HL-60 (cell line): ENCODE measurements around the gene CLEC4M.
"Not testable (repeated sequence)": the region's sequence is repeated elsewhere in the genome, so short reads cannot be mapped to it uniquely, and the experiment has no call there.

Experiments used
- DNase-seq, 2 experiments: peaks; one replicate each; pipeline ENCODE4 v3.0.0-alpha.2; 2010 to 2020; ENCODE audit warnings: low read depth in 1 of 2, low spot score in 1 of 2
- H3K27ac ChIP-seq: fragments of 250-450 bp; sonication (Bioruptor Pico); replicated peaks from 2 replicates; pipeline ENCODE4 v1.5.1; 2020; ENCODE audit warnings: mild to moderate bottlenecking, moderate library complexity
- H3K27me3 ChIP-seq: fragments of 250-450 bp; sonication (Bioruptor Pico); 2 replicates; pipeline ENCODE4 v1.5.1; 2021; ENCODE audit warnings: mild to moderate bottlenecking, moderate library complexity; ENCODE audit not compliant: insufficient read depth, poor library complexity, severe bottlenecking
- H3K4me3 ChIP-seq: replicated peaks from 2 replicates; pipeline ENCODE4 v1.5.1; 2011; ENCODE audit warnings: mild to moderate bottlenecking, control low read depth, low read length; ENCODE audit not compliant: insufficient read depth
- CTCF ChIP-seq: IDR thresholded peaks from one replicate; pipeline ENCODE4 v1.5.1; 2011; ENCODE audit warnings: low read length, control low read depth, inconsistent platforms; ENCODE audit not compliant: insufficient read depth
- GABPA ChIP-seq: IDR thresholded peaks from 2 replicates; pipeline ENCODE4 v1.6.1; 2012; ENCODE audit warnings: low read depth
- POLR2AphosphoS5 ChIP-seq: IDR thresholded peaks from 2 replicates; pipeline ENCODE4 v1.6.1; 2012; ENCODE audit warnings: low read depth
- SPI1 ChIP-seq: IDR thresholded peaks from 2 replicates; pipeline ENCODE4 v1.6.1; 2012; ENCODE audit warnings: low read depth, mild to moderate bottlenecking, borderline replicate concordance
- TF ChIP-seq, protein P1 (sequence below): IDR thresholded peaks from 2 replicates; pipeline ENCODE4 v1.6.1; 2012; ENCODE audit warnings: low read depth; ENCODE audit not compliant: insufficient replicate concordance

CLEC4M gene

GRCh38 chr19:7744199-7744786, 18.8 kb upstream of the CLEC4M start:
- H3K27me3 ChIP-seq: no peaks in the 10 kb centered on the region
- no peak overlapping the region for H3K4me3 ChIP-seq
- no peak for DNase-seq
- no peak overlapping the region for H3K27ac ChIP-seq
- TF ChIP-seq POLR2AphosphoS5 (no peak), SPI1 (no peak), GABPA (no peak), CTCF (no peak)
- TF ChIP-seq, protein P1, sequence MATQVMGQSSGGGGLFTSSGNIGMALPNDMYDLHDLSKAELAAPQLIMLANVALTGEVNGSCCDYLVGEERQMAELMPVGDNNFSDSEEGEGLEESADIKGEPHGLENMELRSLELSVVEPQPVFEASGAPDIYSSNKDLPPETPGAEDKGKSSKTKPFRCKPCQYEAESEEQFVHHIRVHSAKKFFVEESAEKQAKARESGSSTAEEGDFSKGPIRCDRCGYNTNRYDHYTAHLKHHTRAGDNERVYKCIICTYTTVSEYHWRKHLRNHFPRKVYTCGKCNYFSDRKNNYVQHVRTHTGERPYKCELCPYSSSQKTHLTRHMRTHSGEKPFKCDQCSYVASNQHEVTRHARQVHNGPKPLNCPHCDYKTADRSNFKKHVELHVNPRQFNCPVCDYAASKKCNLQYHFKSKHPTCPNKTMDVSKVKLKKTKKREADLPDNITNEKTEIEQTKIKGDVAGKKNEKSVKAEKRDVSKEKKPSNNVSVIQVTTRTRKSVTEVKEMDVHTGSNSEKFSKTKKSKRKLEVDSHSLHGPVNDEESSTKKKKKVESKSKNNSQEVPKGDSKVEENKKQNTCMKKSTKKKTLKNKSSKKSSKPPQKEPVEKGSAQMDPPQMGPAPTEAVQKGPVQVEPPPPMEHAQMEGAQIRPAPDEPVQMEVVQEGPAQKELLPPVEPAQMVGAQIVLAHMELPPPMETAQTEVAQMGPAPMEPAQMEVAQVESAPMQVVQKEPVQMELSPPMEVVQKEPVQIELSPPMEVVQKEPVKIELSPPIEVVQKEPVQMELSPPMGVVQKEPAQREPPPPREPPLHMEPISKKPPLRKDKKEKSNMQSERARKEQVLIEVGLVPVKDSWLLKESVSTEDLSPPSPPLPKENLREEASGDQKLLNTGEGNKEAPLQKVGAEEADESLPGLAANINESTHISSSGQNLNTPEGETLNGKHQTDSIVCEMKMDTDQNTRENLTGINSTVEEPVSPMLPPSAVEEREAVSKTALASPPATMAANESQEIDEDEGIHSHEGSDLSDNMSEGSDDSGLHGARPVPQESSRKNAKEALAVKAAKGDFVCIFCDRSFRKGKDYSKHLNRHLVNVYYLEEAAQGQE: no peak

DNA sequence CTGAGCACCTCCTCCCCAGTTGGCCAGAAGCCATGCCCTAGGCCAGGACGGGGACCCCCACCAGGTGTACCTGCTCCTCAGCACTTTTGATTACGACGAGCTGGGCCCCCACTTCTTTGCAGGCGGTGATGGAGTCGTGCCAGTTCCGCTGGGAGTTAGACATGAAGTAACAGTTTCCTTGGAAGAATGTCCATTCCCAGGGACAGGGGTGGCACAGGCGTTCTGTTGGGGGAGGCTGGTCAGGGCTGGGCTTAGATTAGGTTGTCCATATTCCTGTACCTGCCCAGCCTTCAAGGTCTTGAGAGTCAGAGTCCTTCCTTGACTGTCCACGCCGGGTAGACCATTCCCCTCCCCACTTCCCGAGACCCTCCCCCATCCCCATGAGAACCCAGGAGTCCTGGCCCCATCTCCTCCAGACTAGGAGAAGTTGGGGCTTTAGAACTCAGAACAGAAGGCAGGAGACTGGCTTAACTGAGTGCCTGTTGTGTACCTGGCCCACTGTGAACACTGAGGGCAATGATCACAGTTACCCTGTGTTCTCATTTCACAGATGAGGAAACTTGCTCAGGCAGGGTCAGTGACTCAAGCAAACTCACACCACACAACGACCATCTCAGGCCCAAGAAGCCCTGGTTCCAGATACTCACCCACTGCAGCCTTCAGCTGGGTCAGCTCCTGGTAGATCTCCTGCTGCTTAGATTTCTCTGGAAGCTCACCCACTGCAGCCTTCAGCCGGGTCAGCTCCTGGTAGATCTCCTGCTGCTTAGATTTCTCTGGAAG, 18.0 kb upstream of the CLEC4M start:
- no peak for DNase-seq
- TF ChIP-seq, protein P1: no peak
- TF ChIP-seq POLR2AphosphoS5 (no peak), SPI1 (no peak), GABPA (no peak), CTCF (no peak)
- no peak overlapping the region for H3K4me3 ChIP-seq
- H3K27ac ChIP-seq: no peak overlapping the region
- H3K27me3 ChIP-seq: no peaks in the 10 kb centered on the region

GRCh38 chr19:7746306-7746705, 16.7 kb upstream of the CLEC4M start:
- not testable (repeated sequence) for H3K27ac ChIP-seq, DNase-seq, H3K4me3 ChIP-seq, H3K27me3 ChIP-seq

DNA sequence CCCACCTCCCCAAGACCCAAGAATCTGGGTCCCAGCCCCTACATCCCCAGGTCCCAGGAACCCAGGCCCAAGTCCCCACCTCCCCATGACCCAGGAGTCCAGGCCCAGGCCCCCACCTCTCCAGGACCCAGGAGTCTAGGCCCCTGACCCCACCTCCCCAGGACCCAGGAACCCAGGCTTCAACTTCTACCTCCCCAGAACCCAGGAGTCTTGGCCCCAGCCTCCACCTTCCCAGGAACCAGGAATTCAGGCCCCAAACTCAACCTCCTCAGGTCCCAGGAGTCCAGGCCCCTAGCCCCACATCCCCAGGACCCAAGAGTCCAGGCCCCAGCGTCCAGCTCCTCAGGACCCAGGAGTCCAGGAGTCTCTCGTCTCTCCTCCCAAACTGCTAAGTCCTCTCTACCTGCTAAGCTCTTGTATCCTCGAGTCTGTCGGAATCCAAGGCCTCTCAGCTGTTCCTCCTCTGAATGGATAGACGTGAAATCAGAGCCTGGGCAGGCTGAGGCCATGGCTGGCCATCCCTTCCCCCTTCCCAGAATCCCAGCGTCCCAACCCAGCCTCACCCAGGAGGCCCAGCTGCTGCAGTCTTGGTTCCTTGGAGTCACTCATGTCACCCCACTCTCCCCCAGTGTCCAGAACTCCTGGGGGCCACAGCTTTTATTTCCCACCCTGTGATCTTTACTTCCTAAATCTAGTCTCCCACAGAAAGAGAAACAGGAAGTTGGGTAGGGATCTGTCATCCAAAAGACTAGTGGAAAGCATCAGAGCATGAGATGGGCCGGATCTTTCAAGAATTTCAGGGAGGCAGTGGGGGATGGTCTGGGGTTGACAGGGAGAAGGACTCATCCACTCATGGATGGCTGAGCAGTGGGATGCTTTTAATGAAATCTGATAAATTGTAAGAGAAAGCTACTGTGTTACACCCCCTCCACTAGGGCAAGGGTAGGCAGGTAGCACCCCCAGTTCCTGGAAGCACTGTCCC, 15.8 kb upstream of the CLEC4M start, which contains the start of gene CD209:
Gene CD209 (minus strand): TSS at position 632 of the 982 bp plus-strand sequence. CDS start 23 bp downstream, at position 609.
- Histone ChIP-seq H3K27ac (no peak within 1 kb of the TSS), H3K27me3 (no peaks in the 10 kb centered on the region), H3K4me3 (no peak within 1 kb of the TSS)
- no peak for DNase-seq
- TF ChIP-seq GABPA: no peak
- TF ChIP-seq POLR2AphosphoS5: no peak
- TF ChIP-seq, protein P1: no peak
- TF ChIP-seq CTCF: no peak
- 0 out of 2 replicates have a peak, but pooled peaks have one; percentile 14 for TF ChIP-seq SPI1
